HG02571 (cell line): ENCODE data around the gene TNFAIP8L2.
"Not testable (repeated sequence)": the region's sequence is repeated elsewhere in the genome, so short reads cannot be mapped to it uniquely, and the experiment has no call there.

Source experiments
- ATAC-seq: cut with Tn5 transposase; IDR thresholded peaks from one replicate; pipeline ENCODE4 v1.9.1; 2021; ENCODE audit warnings: mild to moderate bottlenecking, moderate library complexity; ENCODE audit not compliant: unreplicated experiment

Gene TNFAIP8L2

GRCh38 chr1:151188667-151189066, 32.2 kb downstream of the TNFAIP8L2 start:
- ATAC-seq = not testable (repeated sequence)

DNA sequence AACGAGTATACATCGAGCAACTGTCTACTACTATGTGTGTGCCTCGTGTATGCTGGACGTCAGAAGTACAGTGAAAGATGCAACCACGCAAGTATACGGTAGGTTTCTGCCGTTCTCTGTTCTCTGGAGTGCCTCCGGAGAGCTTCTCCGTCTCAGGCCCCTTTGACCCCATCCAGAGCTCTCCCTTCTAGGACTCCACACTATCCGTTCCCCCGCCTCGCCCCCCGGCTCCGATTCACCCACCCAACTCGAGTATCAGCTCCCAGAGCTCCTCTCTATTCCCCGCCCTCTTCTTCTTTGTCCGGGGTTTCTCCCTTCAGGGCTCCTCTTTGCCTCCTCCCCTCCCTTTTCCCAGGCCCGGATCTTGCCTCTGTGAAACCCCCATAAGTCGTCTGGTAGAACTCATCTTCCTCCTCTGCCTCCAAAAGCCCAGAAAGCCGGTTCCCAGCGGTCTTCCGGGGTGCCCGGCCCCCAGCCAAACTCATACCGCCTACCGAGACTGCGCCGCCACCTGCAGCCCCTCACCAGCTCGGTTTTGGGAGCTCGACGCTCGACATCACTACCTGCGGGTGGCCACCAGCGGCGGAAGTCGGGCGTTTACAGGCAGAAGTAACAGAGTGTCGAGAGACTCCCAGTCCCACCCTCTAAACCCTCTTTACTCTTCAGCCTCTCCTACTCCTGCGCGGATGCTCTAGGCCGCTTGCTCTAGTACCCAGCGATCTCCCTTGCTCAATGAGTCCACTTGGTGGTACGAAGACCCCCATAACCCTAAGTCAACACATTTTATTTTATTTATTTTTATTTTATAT, 33.4 kb downstream of the TNFAIP8L2 start, which contains the start of gene VPS72:
Gene VPS72, minus strand, starts transcription at position 561 of the 809 bp plus-strand sequence. Its CDS starts 76 bp downstream, at position 485.
- ATAC-seq = peak; percentile 89

DNA sequence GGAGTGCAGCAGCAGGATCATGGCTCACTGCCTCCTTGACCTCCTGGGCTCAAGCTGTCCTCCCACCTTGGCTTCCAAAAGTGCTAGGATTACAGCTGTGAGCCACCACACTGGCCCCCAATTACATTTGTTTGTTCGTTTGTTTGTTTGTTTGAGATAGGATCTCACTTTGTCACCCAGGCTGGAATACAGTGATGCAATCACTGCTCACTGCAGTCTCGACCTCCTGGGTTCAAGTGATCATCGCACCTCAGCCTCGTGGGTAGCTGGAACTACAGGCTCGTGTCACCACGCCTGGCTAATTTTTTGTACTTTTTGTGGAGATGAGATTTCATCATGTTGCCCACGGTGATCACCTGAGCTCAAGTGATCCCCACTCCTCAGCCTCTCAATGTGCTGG, 35.6 kb downstream of the TNFAIP8L2 start:
- ATAC-seq = no peak

DNA sequence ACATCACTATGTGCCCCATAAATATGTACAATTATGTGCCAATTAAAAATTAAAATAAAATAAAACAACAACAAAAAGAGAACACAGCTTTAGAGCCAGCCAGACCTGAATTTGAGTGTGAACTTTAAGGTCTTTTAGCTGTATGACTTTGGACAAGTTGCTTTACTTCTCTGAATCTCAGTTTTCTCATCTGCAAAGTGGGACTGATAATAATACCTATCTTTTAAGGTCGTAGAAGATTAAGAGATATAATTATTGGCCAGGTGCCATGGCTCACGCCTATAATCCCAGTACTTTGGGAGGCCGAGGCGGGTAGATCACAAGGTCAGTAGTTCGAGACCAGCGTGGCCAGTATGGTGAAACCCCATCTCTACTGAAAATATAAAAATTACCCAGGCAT, 36.9 kb downstream of the TNFAIP8L2 start:
- no peak for ATAC-seq

DNA sequence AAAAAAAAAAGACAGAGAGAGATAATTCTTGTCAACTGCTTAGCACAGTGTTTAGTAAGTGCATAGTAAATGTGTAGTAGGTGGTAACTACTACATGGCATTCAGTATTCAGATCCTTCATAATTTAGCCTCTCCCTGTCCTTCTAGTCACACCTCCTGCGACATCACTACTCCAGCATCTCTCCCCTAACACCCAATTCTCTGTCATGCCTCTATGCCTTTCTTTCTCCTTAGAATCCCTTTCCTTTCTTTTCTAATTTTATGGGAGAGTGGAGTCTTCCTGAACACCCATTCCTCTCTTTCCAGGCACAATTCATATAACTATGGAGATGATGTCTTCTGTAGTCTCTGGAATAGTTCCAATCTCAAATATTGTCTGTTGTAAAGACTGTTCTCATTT, 37.4 kb downstream of the TNFAIP8L2 start:
- ATAC-seq = no peak

DNA sequence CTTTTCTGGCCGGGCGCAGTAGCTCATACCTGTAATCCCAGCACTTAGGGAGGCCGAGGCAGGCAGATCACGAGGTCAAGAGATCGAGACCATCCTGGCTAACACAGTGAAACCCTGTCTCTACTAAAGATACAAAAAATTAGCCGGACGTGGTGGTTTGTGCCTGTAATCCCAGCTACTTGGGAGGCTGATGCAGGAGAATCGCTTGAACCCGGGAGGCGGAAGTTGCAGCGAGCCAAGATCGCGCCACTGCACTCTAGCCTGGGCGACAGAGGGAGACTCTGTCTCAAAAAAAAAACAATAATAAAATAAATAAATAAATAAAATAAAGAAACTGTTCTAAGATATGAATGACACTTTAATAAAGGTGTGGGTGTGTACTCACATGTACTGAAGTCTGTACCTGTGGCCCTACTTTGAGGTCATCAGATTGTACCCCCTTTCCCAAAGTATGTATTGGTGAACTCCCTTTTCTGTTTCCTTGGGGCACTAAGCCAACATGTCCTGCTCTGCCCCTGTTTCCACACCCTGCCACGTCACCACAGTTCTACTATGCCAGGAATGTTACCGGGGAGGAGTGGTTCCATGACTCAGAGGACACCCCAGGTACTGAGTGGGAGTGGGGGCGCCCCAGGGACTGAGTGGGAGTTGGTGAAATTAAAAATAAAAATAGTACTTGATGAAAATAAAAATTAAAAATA, 38.6 kb downstream of the TNFAIP8L2 start:
- not testable (repeated sequence) for ATAC-seq

- no peak for ATAC-seq
Observed at GRCh38 chr1:151196292-151196800, 39.9 kb downstream of the TNFAIP8L2 start.

- no peak for ATAC-seq
Observed at GRCh38 chr1:151197863-151198253, 41.4 kb downstream of the TNFAIP8L2 start.

- peak; percentile 78 for ATAC-seq
Observed at GRCh38 chr1:151198254-151199127, 42.0 kb downstream of the TNFAIP8L2 start, which contains the start of gene PIP5K1A. Gene PIP5K1A (plus strand): TSS chr1:151198552. CDS start chr1:151198997, 445 bp downstream.

DNA sequence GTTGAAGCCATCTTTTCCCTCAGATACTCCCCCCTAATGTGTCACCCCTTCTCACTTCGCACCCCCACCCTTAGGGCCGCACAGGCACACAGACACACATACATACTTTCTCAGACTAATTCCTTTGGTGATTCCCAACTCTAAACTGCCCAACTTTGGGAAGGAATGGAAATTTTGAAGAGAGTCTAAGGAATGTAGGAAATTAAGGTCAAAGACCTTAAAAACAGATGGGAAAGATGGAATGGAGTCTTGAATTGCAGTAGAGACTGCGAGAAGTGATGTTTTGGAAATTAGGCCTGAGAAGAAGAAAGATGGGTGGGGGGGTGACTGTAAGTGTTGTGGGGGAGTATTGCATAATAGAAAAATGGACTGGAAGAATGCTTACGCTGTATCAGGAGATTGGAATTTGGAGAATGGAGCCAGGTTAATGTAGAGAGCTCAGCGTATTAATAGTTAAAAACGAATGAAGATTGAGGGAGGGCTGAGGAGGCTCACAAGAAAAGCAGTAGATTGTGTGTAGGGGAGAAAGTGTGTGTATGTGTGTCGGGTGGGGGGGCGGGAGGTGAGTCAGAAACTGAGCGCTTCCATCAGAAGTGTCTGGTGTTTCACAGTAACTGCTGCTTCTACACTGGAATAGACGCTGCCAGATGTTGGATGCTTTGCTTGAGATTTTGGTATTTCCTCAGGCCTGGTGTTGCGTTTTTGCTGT, 43.6 kb downstream of the TNFAIP8L2 start:
- ATAC-seq = no peak

GRCh38 chr1:151205381-151205965, 49.0 kb downstream of the TNFAIP8L2 start:
- ATAC-seq = not testable (repeated sequence)
